OCI-LY3 (cell line): ENCODE measurements around the gene HOXA7.

Source experiments
- H2AFZ ChIP-seq: fragments of 200-600, 300-600 bp; shearing (Covaris generic); 2 replicates; pipeline ENCODE4 v1.6.0; 2014; ENCODE audit warnings: antibody characterized with exemption, low read depth, low read length
- H3K27ac ChIP-seq: fragments of 200-600, 300-600 bp; sonication (generic); 2 replicates; pipeline ENCODE4 v1.5.1; 2014; ENCODE audit warnings: mild to moderate bottlenecking, low read length, moderate library complexity, mixed read lengths
- H3K27me3 ChIP-seq: fragments of 200-600, 300-600 bp; sonication (generic); 2 replicates; pipeline ENCODE4 v1.6.1; 2014; ENCODE audit warnings: low read depth, low read length, mixed read lengths
- H3K36me3 ChIP-seq: fragments of 200-600, 300-600 bp; sonication (generic); replicated peaks from 2 replicates; pipeline ENCODE3; 2014; ENCODE audit warnings: low read depth, low read length, mixed read lengths
- H3K4me1 ChIP-seq: fragments of 300-600, 200-600 bp; sonication (generic); 2 replicates; pipeline ENCODE4 v1.6.1; 2014; ENCODE audit warnings: low read length, mixed read lengths
- H3K4me2 ChIP-seq: fragments of 200-600, 300-600 bp; sonication (generic); 2 replicates; pipeline ENCODE4 v1.6.1; 2014; ENCODE audit warnings: low read length, mixed read lengths
- H3K4me3 ChIP-seq: fragments of 300-600, 200-600 bp; sonication (generic); 2 replicates; pipeline ENCODE4 v1.5.1; 2014; ENCODE audit warnings: antibody characterized with exemption, mild to moderate bottlenecking, low read length, moderate library complexity
- H3K79me2 ChIP-seq: fragments of 300-600, 200-600 bp; shearing (Covaris generic); 2 replicates; pipeline ENCODE4 v1.6.1; 2014; ENCODE audit warnings: mild to moderate bottlenecking, low read length, mixed read lengths
- H3K9ac ChIP-seq: fragments of 300-600, 200-600 bp; shearing (Covaris generic); 2 replicates; pipeline ENCODE4 v1.6.0; 2014; ENCODE audit warnings: mild to moderate bottlenecking, low read length, moderate library complexity
- H3K9me3 ChIP-seq: fragments of 200-600, 300-600 bp; shearing (Covaris generic); 2 replicates; pipeline ENCODE4 v1.6.1; 2014; ENCODE audit warnings: low read length, mixed read lengths; ENCODE audit not compliant: insufficient read depth
- H4K20me1 ChIP-seq: fragments of 200-600, 300-600 bp; sonication (generic); 2 replicates; pipeline ENCODE4 v1.6.1; 2016; ENCODE audit warnings: low read length, mixed read lengths; ENCODE audit not compliant: insufficient read depth
- EZH2phosphoT487 ChIP-seq: fragments of 200-600 bp; shearing (Covaris generic); IDR thresholded peaks from 2 replicates; pipeline ENCODE4 v1.6.1; 2018; ENCODE audit warnings: antibody characterized with exemption, mixed run types, low read depth
- TF ChIP-seq, protein P1 (sequence below): fragments of 200-600, 300-600 bp; sonication (generic); IDR thresholded peaks from 2 replicates; pipeline ENCODE4 v1.5.1; 2014; ENCODE audit warnings: antibody characterized with exemption, low read length, low read depth

HOXA7 gene

DNA sequence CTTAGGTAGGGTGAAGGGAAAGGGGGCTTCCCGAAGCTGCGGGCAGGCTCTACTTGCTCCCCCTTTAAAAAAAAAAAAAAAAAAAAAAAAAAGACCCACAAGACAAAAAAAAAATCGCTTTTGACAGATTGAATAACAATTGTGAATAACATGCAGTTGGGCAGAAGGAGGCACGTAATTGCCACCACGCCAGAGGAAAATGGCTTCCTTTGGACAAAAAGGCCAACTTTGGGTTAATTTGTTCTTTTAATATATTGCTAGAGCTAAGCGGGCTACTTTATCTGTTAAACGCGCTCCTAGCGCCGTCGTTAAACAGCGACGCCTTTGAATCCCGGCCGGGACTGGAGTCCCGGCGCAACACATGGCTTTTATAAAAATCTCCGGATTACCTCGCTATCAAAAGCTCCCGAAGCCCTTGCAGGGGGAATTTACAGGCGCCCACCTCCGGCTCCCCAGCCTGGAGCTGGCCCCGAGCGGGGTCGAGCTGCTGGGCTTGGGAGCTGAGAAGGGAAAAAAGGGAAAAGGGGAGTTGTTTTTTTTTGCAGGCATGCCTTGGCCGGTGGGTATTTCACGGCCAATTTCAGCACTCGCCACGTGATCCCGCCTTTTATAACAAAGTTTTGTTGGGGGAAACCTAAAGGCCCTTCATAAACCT is 27.3 kb upstream of the HOXA7 start:
- Histone ChIP-seq H4K20me1 (no peaks in the 10 kb centered on the region), H3K9ac (no peak overlapping the region), H3K36me3 (no peaks in the 10 kb centered on the region), H3K27me3 (no peaks in the 10 kb centered on the region), H3K79me2 (no peaks in the 10 kb centered on the region), H3K9me3 (no peaks in the 10 kb centered on the region), H3K4me1 (no peaks in the 10 kb centered on the region), H3K4me3 (no peak overlapping the region), H3K4me2 (no peak overlapping the region), H2AFZ (no peak overlapping the region), H3K27ac (no peak overlapping the region)
- TF ChIP-seq, protein P1, sequence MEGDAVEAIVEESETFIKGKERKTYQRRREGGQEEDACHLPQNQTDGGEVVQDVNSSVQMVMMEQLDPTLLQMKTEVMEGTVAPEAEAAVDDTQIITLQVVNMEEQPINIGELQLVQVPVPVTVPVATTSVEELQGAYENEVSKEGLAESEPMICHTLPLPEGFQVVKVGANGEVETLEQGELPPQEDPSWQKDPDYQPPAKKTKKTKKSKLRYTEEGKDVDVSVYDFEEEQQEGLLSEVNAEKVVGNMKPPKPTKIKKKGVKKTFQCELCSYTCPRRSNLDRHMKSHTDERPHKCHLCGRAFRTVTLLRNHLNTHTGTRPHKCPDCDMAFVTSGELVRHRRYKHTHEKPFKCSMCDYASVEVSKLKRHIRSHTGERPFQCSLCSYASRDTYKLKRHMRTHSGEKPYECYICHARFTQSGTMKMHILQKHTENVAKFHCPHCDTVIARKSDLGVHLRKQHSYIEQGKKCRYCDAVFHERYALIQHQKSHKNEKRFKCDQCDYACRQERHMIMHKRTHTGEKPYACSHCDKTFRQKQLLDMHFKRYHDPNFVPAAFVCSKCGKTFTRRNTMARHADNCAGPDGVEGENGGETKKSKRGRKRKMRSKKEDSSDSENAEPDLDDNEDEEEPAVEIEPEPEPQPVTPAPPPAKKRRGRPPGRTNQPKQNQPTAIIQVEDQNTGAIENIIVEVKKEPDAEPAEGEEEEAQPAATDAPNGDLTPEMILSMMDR: no peak
- no peak for TF ChIP-seq EZH2phosphoT487

DNA sequence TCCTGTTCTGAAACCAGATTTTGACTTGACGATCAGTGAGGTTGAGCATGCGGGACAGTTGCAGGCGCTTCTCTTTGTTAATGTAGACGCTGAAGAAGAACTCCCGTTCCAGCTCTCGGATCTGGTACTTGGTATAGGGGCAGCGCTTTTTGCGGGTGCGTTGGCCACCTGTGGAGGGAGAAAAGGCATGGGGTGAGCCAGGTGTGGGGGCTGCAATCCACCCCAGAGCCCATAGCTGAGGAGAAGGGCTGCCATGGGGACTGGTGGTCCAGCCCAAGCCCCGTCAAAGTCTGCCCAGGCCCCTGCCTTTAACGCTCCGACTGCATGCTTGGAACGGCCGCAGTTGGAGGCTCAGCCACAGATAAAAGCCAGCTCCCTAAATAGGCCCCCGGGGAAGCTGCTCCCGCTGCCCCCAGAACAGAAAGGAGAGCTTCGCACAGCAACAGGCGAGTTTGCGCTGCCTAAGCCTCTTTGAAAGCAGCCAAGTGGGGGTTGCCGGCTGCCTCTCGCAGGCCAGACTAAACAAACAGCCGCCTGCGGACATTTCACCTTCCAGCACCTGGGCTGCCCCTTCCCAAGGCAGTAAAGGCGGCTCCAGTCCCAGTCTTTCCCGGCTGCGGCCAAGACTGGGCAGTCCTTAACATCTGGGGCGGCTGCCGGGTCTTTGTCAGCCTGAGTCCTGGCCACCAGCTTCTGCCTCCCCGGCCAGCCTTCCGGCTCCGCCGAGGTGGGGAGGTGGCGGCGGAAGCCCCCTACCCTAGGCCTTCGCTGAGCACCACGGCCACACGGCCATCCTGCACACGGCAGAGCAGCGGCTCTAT is 26.6 kb upstream of the HOXA7 start:
- H3K27me3 ChIP-seq: no peaks in the 10 kb centered on the region
- H3K9ac ChIP-seq: no peak overlapping the region
- H3K4me1 ChIP-seq: no peaks in the 10 kb centered on the region
- no peak overlapping the region for H3K4me3 ChIP-seq
- H3K36me3 ChIP-seq: no peaks in the 10 kb centered on the region
- no peak overlapping the region for H3K4me2 ChIP-seq
- TF ChIP-seq, protein P1: no peak
- TF ChIP-seq EZH2phosphoT487: no peak
- no peak overlapping the region for H3K27ac ChIP-seq
- no peaks in the 10 kb centered on the region for H4K20me1 ChIP-seq
- no peaks in the 10 kb centered on the region for H3K9me3 ChIP-seq
- no peak overlapping the region for H2AFZ ChIP-seq
- H3K79me2 ChIP-seq: no peaks in the 10 kb centered on the region

DNA sequence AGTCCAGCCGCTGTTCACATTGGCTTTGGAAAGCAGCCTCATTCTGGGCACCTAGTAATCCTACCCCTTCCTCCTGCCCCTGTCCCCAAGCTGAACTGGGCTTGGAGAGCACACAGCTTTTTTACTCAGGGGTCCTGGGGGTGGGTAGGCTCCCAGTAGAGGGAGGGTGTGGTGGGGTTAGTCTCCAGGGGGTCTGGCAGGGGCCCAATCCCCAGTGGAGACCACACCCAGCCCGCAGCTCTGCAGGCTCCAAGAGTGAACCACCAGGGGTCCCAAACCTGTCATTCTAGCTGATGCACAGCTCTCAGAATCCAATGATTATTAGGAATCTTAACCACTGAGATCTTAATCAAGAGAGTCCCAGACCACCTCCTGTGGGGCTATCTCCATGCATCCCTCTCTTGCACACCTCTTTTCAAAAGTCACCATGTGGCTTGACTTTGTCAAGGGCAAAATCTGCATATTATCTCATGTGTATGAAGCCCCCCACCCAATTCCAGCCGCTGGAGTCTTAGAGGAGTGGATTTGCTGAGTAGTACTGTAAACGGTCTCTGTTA is 25.9 kb upstream of the HOXA7 start:
- no peaks in the 10 kb centered on the region for H3K27me3 ChIP-seq
- H3K27ac ChIP-seq: no peak overlapping the region
- H3K36me3 ChIP-seq: no peaks in the 10 kb centered on the region
- H3K79me2 ChIP-seq: no peaks in the 10 kb centered on the region
- no peak overlapping the region for H3K4me2 ChIP-seq
- TF ChIP-seq, protein P1: no peak
- no peak for TF ChIP-seq EZH2phosphoT487
- H3K4me3 ChIP-seq: no peak overlapping the region
- H2AFZ ChIP-seq: no peak overlapping the region
- H3K9me3 ChIP-seq: no peaks in the 10 kb centered on the region
- no peak overlapping the region for H3K9ac ChIP-seq
- H4K20me1 ChIP-seq: no peaks in the 10 kb centered on the region
- no peaks in the 10 kb centered on the region for H3K4me1 ChIP-seq

DNA sequence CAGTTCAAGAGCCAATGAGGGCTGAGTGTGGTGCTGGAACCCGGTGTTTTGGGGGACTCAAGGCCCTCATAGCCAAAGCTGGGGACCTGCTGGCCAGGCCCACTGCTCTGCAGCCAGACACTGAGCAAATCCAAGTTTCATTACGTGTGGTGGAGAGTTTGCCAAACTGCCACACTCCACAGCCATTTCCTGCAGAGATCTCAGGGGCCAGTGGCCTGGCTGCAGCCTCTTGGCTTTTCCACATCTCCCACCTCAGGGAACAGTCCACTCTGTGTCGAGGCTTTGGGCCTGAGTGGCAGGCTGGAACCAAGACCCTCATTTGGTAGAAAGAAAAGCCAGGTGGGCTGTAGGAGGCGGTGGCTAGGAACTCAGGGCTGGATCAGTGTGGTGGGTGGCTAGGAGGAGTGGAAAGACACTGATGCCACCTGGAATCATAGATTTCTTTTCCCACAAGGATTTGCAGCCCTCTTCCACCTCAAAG is 25.4 kb upstream of the HOXA7 start:
- Histone ChIP-seq H3K9ac (no peak overlapping the region), H3K9me3 (no peaks in the 10 kb centered on the region), H3K27ac (no peak overlapping the region), H3K79me2 (no peaks in the 10 kb centered on the region), H3K36me3 (no peaks in the 10 kb centered on the region), H2AFZ (no peak overlapping the region), H3K4me2 (no peak overlapping the region), H3K27me3 (no peaks in the 10 kb centered on the region), H4K20me1 (no peaks in the 10 kb centered on the region), H3K4me3 (no peak overlapping the region), H3K4me1 (no peaks in the 10 kb centered on the region)
- no peak for TF ChIP-seq EZH2phosphoT487
- TF ChIP-seq, protein P1: no peak
